Parathyroid adenoma (tissue), 2 donors: ENCODE measurements around the gene CUX1.

Experiments
- H2AFZ ChIP-seq: fragments of 300-600 bp; sonication (generic); one replicate; pipeline ENCODE4 v1.7.0; 2017; ENCODE audit warnings: antibody characterized with exemption, mild to moderate bottlenecking
- H3K27ac ChIP-seq: fragments of 300-600 bp; sonication (generic); one replicate; pipeline ENCODE4 v1.7.0; 2017
- H3K27me3 ChIP-seq: fragments of 300-600 bp; sonication (generic); one replicate; pipeline ENCODE4 v1.7.0; 2017; ENCODE audit warnings: low read length; ENCODE audit not compliant: control insufficient read depth, insufficient read depth
- H3K36me3 ChIP-seq: fragments of 300-600 bp; sonication (generic); one replicate; pipeline ENCODE4 v1.7.0; 2017; ENCODE audit warnings: low read length; ENCODE audit not compliant: control insufficient read depth, insufficient read depth
- H3K4me1 ChIP-seq: fragments of 300-600 bp; sonication (generic); one replicate; pipeline ENCODE4 v1.7.0; 2017; ENCODE audit warnings: control low read depth
- H3K4me2 ChIP-seq: fragments of 300-600 bp; sonication (generic); one replicate; pipeline ENCODE4 v1.7.0; 2017; ENCODE audit warnings: low read length
- H3K4me3 ChIP-seq: fragments of 300-600 bp; sonication (generic); one replicate; pipeline ENCODE4 v1.7.0; 2017; ENCODE audit warnings: low read depth, low read length
- H3K79me2 ChIP-seq: fragments of 300-600 bp; sonication (generic); one replicate; pipeline ENCODE4 v1.7.0; 2017; ENCODE audit warnings: control low read depth
- H3K9ac ChIP-seq: fragments of 300-600 bp; sonication (generic); one replicate; pipeline ENCODE4 v1.7.0; 2017; ENCODE audit warnings: mild to moderate bottlenecking
- H3K9me3 ChIP-seq: fragments of 300-600 bp; sonication (generic); one replicate; pipeline ENCODE4 v1.7.0; 2017; ENCODE audit warnings: low read length; ENCODE audit not compliant: control insufficient read depth
- TF ChIP-seq, protein P1 (sequence below): fragments of 300-600 bp; sonication (generic); IDR thresholded peaks from one replicate; pipeline ENCODE4 v1.7.0; 2017; ENCODE audit warnings: antibody characterized with exemption, mild to moderate bottlenecking
- donor health status: primary hyperparathyroidism.

Gene CUX1

DNA sequence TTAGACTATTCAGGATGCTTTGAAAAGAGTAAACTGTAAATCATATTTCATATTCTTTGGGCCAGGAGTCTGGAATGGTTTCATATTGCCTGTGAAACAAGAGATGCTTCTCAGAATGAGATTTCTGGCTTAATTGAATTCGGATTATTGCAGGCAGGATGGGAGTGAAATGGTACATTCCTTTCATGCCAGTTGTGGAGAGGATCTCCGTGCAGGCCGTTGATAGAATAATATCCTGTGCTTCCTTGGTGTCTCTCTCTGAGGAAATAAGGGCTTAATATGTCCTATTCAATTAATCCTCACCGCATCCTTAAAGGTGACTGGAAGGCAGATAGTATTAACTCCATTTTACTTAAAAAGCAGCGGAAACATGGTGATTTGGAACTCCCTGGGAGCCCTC is 56.6 kb downstream of the CUX1 start:
- peaks cover 9% of the 10 kb centered on the region for H3K4me1 ChIP-seq
- H3K27ac ChIP-seq: no peak overlapping the region

DNA sequence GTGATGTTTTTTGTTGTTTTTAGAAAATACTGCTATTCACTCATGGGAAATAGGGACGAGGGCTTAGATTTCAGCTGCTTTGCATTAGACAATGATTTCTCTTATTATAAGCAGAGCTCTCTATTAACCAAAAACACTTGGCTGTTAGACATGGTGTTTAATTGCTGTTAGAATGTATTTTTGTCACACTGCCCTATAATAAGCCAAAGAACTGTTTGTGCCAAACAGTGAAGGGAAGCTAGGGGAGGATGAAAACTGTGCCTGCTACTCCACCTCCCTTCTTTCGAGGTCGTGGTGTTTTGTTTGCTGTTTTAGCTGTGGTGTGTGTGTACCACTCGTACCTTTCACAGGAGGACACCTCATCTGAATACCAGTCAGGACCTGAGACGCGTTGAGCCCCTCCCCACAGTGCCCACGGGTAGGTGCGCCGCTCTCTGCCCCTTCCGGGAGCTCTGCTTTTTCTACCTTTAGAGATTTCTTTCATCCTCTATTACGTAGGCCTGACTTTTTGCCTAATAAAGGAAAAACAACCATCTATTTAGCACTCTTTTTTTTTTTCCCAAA is 57.9 kb downstream of the CUX1 start:
- H3K36me3 ChIP-seq: no peaks in the 10 kb centered on the region
- no peaks in the 10 kb centered on the region for H3K27me3 ChIP-seq
- H3K4me1 ChIP-seq: peaks cover 6% of the 10 kb centered on the region
- no peaks in the 10 kb centered on the region for H3K9me3 ChIP-seq
- no peak overlapping the region for H3K9ac ChIP-seq
- peaks cover 56% of the 10 kb centered on the region for H3K79me2 ChIP-seq
- no peak overlapping the region for H3K27ac ChIP-seq
- no peak overlapping the region for H3K4me3 ChIP-seq
- H2AFZ ChIP-seq: no peak overlapping the region
- TF ChIP-seq, protein P1, sequence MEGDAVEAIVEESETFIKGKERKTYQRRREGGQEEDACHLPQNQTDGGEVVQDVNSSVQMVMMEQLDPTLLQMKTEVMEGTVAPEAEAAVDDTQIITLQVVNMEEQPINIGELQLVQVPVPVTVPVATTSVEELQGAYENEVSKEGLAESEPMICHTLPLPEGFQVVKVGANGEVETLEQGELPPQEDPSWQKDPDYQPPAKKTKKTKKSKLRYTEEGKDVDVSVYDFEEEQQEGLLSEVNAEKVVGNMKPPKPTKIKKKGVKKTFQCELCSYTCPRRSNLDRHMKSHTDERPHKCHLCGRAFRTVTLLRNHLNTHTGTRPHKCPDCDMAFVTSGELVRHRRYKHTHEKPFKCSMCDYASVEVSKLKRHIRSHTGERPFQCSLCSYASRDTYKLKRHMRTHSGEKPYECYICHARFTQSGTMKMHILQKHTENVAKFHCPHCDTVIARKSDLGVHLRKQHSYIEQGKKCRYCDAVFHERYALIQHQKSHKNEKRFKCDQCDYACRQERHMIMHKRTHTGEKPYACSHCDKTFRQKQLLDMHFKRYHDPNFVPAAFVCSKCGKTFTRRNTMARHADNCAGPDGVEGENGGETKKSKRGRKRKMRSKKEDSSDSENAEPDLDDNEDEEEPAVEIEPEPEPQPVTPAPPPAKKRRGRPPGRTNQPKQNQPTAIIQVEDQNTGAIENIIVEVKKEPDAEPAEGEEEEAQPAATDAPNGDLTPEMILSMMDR: no peak
- no peak overlapping the region for H3K4me2 ChIP-seq

More for the DNA sequence above, 56.6 kb downstream of the CUX1 start:
- TF ChIP-seq, protein P1: no peak
- Histone ChIP-seq H3K4me3 (no peak overlapping the region), H3K4me2 (no peak overlapping the region), H3K36me3 (no peaks in the 10 kb centered on the region), H3K79me2 (peaks cover 47% of the 10 kb centered on the region), H3K9me3 (no peaks in the 10 kb centered on the region), H3K27me3 (no peaks in the 10 kb centered on the region), H3K9ac (no peak overlapping the region), H2AFZ (no peak overlapping the region)

DNA sequence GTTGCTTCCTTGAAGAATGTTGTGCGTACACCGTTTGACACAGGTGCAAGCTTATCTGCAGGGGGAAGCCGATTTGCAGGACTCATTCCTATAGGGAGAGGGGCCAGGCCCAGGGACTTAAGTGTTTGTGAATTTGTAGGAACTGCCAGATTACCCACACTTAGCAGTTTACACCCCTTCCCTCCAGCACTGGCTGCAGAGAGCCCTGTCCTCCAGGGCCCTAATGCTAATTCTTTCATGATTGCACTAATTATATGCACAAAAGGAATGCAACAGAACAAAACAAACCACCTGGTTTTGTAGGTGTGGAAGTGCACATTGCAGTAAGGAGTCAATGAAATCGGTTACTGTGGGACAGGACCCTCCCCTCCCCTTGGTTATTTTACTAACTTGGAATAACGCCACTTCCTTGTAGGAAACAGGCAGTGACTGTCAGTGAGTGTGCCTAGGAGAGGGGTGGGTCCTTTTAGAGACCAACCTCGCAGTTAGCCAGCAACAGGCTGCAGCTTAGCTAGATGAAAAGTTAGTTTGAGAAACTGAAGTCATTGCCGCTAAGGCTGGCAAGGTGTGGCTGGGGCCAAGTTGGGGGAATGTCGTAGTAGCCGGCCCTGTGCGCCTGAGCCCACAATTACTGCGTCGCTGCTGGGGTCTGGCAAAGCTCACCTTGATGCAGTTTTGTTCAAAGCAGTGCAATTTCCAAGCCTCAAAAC is 60.6 kb downstream of the CUX1 start:
- H3K4me1 ChIP-seq: peaks cover 6% of the 10 kb centered on the region

DNA sequence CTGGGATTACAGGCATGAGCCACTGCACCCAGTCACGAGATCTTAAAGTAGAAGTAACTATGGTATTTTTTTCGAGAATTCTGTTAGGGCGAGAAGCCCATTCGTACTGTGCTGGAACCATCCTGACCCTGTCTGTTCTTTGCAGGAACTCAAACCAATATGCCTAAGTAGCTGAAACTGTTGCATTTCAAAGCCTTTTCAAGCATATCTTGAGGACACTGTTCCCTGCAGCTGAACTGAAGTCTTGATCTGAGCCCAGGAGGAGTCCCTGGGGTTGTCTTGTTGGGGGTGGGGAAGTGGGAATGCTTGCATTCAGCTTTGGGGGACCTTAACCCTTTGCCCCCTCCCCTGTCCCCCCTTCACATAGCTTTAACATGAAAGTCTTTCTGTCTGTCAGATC is 61.5 kb downstream of the CUX1 start:
- Histone ChIP-seq H3K27me3 (no peaks in the 10 kb centered on the region), H3K4me1 (peaks cover 6% of the 10 kb centered on the region), H3K4me2 (no peak overlapping the region), H3K4me3 (no peak overlapping the region), H3K79me2 (peaks cover 75% of the 10 kb centered on the region), H3K9me3 (no peaks in the 10 kb centered on the region), H2AFZ (no peak overlapping the region), H3K27ac (no peak overlapping the region), H3K36me3 (no peaks in the 10 kb centered on the region), H3K9ac (no peak overlapping the region)
- TF ChIP-seq, protein P1: no peak

More for the DNA sequence above, 60.6 kb downstream of the CUX1 start:
- Histone ChIP-seq H3K27ac (no peak overlapping the region), H3K4me3 (no peak overlapping the region), H3K4me2 (no peak overlapping the region), H3K27me3 (no peaks in the 10 kb centered on the region), H3K36me3 (no peaks in the 10 kb centered on the region), H2AFZ (no peak overlapping the region), H3K9ac (no peak overlapping the region), H3K79me2 (peaks cover 77% of the 10 kb centered on the region), H3K9me3 (no peaks in the 10 kb centered on the region)
- TF ChIP-seq, protein P1: no peak

DNA sequence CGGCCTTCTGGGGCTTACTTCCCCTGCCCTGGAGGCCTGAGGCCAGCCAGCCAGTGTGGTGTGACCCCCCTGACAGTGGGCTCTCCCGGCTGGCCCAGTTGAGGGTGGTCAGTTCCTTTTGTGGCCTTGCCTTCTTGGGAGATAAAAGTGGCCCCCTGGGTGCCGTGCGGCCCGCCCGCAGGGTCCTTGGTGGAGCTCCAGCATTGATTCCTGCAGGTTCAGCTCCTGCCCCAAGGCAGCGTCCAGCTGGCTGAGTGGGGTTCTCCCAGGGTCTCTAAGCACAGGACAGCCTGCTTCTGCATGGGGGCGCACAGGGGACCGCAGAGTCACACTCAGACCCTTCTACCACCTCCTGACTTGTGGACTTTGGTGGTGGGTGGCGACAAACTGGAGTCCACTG is 62.1 kb downstream of the CUX1 start:
- H3K9me3 ChIP-seq: no peaks in the 10 kb centered on the region
- TF ChIP-seq, protein P1: no peak
- H3K4me3 ChIP-seq: no peak overlapping the region
- peaks cover 6% of the 10 kb centered on the region for H3K4me1 ChIP-seq
- no peaks in the 10 kb centered on the region for H3K36me3 ChIP-seq
- no peak overlapping the region for H3K9ac ChIP-seq
- no peaks in the 10 kb centered on the region for H3K27me3 ChIP-seq
- no peak overlapping the region for H3K4me2 ChIP-seq
- no peak overlapping the region for H3K27ac ChIP-seq
- H2AFZ ChIP-seq: no peak overlapping the region
- H3K79me2 ChIP-seq: peaks cover 78% of the 10 kb centered on the region
